ENCODE results near the gene PRG3. TPM values are rescaled to one million over a fixed set of nuclear protein-coding genes. Genes with fewer than 3 reads are reported as not detected.

PRG3 gene
- total RNA-seq, 1 donor from 2014 or later: not detected

DNA sequence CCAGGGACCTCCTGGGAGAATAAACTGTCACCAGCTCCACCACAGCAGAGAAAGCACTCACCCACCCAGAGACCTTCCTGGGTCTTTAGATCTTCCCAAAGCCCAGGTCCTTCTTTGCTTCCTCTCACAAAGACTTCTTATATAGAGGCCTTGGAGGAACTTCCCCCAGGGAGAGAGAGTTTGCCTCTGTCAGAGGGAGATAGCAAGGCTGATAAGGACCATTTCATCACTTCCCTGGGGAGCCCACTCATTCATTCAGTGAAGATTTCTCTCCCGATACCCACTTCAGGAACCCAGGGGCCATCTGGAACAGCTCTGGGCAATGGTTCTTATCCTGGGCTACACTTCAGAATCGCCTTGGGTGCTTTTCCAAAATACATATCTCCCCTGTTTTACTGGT lies 9.6 kb upstream of the PRG3 start, which contains the start of gene PRG2:
Gene PRG2, minus strand, starts transcription at position 116 of the 400 bp plus-strand sequence. CDS start 706 bp downstream, outside the sequence.
- Mint-ChIP-seq H3K9me3 (no peaks in the 10 kb centered on the region), H3K4me3 (no peak within 1 kb of the TSS), H3K36me3 (ENCODE audit: low read depth) (no peaks in the 10 kb centered on the region), H3K27me3 (peaks cover 2% of the 10 kb centered on the region), H3K4me1 (no peaks in the 10 kb centered on the region), H3K27ac (no peak within 1 kb of the TSS)
- no peak for DNase-seq
- intact Hi-C loops (cut with micrococcal nuclease): no loop called here

- H3K27ac Mint-ChIP-seq: no peak overlapping the region
- intact Hi-C loops (cut with micrococcal nuclease): no loop called here
- H3K27me3 Mint-ChIP-seq: peaks cover 4% of the 10 kb centered on the region
Observed at GRCh38 chr11:57387289-57388030, 6.5 kb upstream of the PRG3 start.

GRCh38 chr11:57386178-57386940 lies 5.4 kb upstream of the PRG3 start:
- Mint-ChIP-seq H3K4me3 (no peak overlapping the region), H3K27me3 (peaks cover 8% of the 10 kb centered on the region), H3K9me3 (no peaks in the 10 kb centered on the region), H3K36me3 (ENCODE audit: low read depth) (no peaks in the 10 kb centered on the region), H3K4me1 (no peaks in the 10 kb centered on the region), H3K27ac (no peak overlapping the region)
- DNase-seq: no peak
- intact Hi-C loops (cut with micrococcal nuclease): no loop called here

More at GRCh38 chr11:57387289-57388030, 6.5 kb upstream of the PRG3 start:
- Mint-ChIP-seq H3K9me3 (no peaks in the 10 kb centered on the region), H3K4me1 (no peaks in the 10 kb centered on the region), H3K36me3 (ENCODE audit: low read depth) (no peaks in the 10 kb centered on the region), H3K4me3 (no peak overlapping the region)
- no peak for DNase-seq

DNA sequence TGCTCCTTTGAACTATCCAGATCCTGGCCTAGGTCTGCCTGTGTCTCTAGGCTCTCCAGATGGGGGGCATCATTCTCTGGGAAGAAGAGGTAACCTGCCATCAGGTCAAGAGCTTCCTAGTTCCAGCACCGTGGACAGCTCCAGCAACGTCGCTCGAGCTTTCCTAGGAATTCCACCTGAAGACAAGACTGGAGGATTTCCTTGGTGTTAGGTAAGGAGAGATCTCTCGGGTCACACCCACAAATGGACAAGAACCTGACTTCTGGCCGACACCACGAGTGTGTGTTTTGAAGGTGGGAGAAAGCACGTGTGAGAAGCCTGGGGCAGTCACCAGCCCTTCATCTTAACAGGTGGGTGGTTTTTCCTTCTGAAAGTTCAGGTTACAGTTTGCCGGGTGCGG lies 1.2 kb downstream of the PRG3 start:
- Mint-ChIP-seq H3K4me3 (no peak overlapping the region), H3K9me3 (no peaks in the 10 kb centered on the region), H3K27me3 (peaks cover 6% of the 10 kb centered on the region)

DNA sequence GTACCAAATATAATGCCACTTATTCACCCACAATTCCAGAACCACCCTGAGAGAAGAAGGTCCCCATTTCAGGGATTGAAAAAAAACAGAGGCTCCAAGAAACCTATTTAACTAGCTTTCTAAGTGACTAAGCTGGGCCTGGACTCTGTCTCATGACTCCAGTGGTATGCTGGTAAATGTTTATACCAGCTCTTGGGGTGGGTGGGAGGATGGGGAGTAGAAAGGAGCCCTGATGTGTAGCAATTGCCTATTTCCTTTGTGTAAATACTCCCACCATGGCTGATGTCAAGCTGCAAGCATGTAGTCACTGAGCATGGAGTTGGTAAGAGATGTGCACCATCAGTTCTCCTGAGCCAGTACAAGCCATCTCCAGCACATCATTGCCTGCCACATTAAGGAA lies 2.8 kb downstream of the PRG3 start:
- Mint-ChIP-seq H3K27me3 (peaks cover 6% of the 10 kb centered on the region), H3K27ac (no peak overlapping the region), H3K36me3 (ENCODE audit: low read depth) (no peaks in the 10 kb centered on the region), H3K4me1 (no peaks in the 10 kb centered on the region), H3K9me3 (no peaks in the 10 kb centered on the region), H3K4me3 (no peak overlapping the region)
- intact Hi-C loops (cut with micrococcal nuclease): no loop called here
- DNase-seq: no peak

More for the DNA sequence above, 1.2 kb downstream of the PRG3 start:
- no peak for DNase-seq
- intact Hi-C loops (cut with micrococcal nuclease): no loop called here
- Mint-ChIP-seq H3K36me3 (ENCODE audit: low read depth) (no peaks in the 10 kb centered on the region), H3K27ac (no peak overlapping the region), H3K4me1 (no peaks in the 10 kb centered on the region)

- no peak for DNase-seq
- Mint-ChIP-seq H3K36me3 (ENCODE audit: low read depth) (no peaks in the 10 kb centered on the region), H3K4me1 (no peaks in the 10 kb centered on the region), H3K27me3 (peaks cover under 1% of the 10 kb centered on the region), H3K4me3 (no peak overlapping the region), H3K9me3 (no peaks in the 10 kb centered on the region), H3K27ac (no peak overlapping the region)
- intact Hi-C loops (cut with micrococcal nuclease): no loop called here
Observed at GRCh38 chr11:57377107-57377506, 3.8 kb downstream of the PRG3 start.

GRCh38 chr11:57376095-57377090 lies 4.6 kb downstream of the PRG3 start:
- DNase-seq: no peak
- Mint-ChIP-seq H3K27ac (no peak overlapping the region), H3K4me3 (no peak overlapping the region), H3K36me3 (ENCODE audit: low read depth) (no peaks in the 10 kb centered on the region), H3K27me3 (no peaks in the 10 kb centered on the region), H3K4me1 (no peaks in the 10 kb centered on the region), H3K9me3 (no peaks in the 10 kb centered on the region)
- intact Hi-C loops (cut with micrococcal nuclease): no loop called here

DNA sequence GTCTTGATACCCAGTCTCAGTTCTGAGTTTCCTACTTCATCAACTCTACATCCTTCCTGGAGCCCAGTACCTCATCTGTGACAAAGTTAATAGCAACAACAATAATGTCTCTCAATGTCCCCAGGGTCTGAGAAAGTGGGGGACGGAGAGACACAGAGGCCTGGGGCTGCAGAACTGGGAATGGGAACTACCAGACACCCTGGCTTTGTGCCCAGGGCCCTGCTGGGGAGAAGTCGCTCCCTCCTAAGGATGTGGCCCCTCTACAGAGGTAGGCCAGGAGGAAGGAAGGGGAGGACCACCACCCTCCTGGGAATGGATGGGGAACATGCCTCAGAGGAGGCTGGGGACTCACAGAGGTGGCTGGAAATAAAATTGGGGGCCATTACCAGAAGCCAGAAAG lies 5.5 kb downstream of the PRG3 start:
- intact Hi-C loops (cut with micrococcal nuclease): no loop called here
- Mint-ChIP-seq H3K4me1 (no peaks in the 10 kb centered on the region), H3K27me3 (no peaks in the 10 kb centered on the region), H3K27ac (no peak overlapping the region), H3K9me3 (no peaks in the 10 kb centered on the region), H3K36me3 (ENCODE audit: low read depth) (no peaks in the 10 kb centered on the region), H3K4me3 (no peak overlapping the region)
- no peak for DNase-seq

DNA sequence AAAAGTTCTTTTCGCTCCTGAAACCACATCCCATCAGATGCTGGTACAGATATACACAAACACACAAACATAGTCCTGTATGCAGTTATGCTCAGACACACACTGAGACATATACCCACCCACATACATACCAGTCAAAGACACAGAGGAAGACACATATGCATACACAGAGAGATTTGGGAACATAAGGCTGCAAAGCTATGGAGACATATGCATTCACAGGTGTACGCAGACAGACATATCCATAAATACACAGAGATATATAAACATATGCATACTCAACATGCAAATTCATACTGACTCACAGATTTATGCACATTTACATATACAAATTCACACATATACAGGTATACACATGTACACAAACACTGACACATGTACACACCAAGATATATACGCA lies 6.0 kb downstream of the PRG3 start:
- no peaks in the 10 kb centered on the region for H3K27me3 Mint-ChIP-seq
- H3K9me3 Mint-ChIP-seq: no peaks in the 10 kb centered on the region

GRCh38 chr11:57373146-57373545 lies 7.8 kb downstream of the PRG3 start:
- H3K27me3 Mint-ChIP-seq: no peaks in the 10 kb centered on the region
- intact Hi-C loops (cut with micrococcal nuclease): no loop called here

More for the DNA sequence above, 6.0 kb downstream of the PRG3 start:
- intact Hi-C loops (cut with micrococcal nuclease): no loop called here
- H3K4me3 Mint-ChIP-seq: no peak overlapping the region
- no peaks in the 10 kb centered on the region for H3K36me3 Mint-ChIP-seq (ENCODE audit: low read depth)
- H3K27ac Mint-ChIP-seq: no peak overlapping the region
- H3K4me1 Mint-ChIP-seq: no peaks in the 10 kb centered on the region
- no peak for DNase-seq

GRCh38 chr11:57370941-57371340 lies 10.0 kb downstream of the PRG3 start:
- no peaks in the 10 kb centered on the region for H3K9me3 Mint-ChIP-seq
- intact Hi-C loops (cut with micrococcal nuclease): no loop called here
- H3K27me3 Mint-ChIP-seq: no peaks in the 10 kb centered on the region
- no peak for DNase-seq
- no peak overlapping the region for H3K4me3 Mint-ChIP-seq
- H3K36me3 Mint-ChIP-seq (ENCODE audit: low read depth): no peaks in the 10 kb centered on the region
- H3K4me1 Mint-ChIP-seq: no peaks in the 10 kb centered on the region
- H3K27ac Mint-ChIP-seq: no peak overlapping the region

More at GRCh38 chr11:57373146-57373545, 7.8 kb downstream of the PRG3 start:
- Mint-ChIP-seq H3K36me3 (ENCODE audit: low read depth) (no peaks in the 10 kb centered on the region), H3K4me3 (no peak overlapping the region), H3K9me3 (no peaks in the 10 kb centered on the region), H3K27ac (no peak overlapping the region), H3K4me1 (no peaks in the 10 kb centered on the region)
- no peak for DNase-seq

DNA sequence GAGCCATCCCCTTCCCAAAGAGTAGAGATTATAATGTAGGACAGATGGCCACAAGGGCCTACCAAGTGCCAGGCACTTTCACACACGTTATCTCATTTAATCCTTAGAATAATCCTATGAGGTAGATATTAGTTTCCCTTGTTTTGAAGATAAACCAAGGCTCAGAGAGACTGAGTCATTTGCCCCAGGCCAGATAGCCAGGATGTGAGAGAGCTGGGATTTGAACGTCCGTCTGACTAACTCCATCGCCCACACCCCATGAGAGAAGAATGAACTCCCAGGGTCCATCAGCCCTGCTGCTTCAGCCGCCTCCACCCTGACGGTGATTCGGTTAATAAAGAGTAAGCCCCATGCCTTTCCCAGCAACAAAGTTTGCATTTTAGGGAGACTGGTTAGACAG lies 10.7 kb downstream of the PRG3 start:
- H3K4me3 Mint-ChIP-seq: no peak overlapping the region
- H3K36me3 Mint-ChIP-seq (ENCODE audit: low read depth): no peaks in the 10 kb centered on the region
- H3K27me3 Mint-ChIP-seq: no peaks in the 10 kb centered on the region
- no peak overlapping the region for H3K27ac Mint-ChIP-seq
- no peak for DNase-seq
- no peaks in the 10 kb centered on the region for H3K9me3 Mint-ChIP-seq
- H3K4me1 Mint-ChIP-seq: no peaks in the 10 kb centered on the region
- intact Hi-C loops (cut with micrococcal nuclease): no loop called here

DNA sequence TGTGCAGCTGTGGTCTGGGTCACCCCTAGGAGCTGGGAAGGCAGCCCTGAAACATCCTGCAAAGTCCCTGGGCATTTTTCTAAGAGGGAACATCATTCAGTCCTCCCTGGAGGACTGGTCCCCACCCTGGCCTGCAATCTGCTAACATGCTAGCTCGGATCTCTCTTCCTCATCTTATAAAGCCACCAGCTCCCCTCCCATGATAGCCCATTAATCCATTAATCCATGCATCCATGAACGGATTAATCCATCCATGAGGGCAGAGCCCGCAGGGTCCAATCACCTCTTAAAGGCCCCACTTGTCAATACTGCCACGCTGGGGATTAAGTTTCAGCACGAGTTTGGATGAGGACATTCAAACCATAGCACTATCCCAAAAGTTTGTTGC lies 12.1 kb downstream of the PRG3 start:
- no peak for DNase-seq
- no peaks in the 10 kb centered on the region for H3K36me3 Mint-ChIP-seq (ENCODE audit: low read depth)
- no peak overlapping the region for H3K4me3 Mint-ChIP-seq
- intact Hi-C loops (cut with micrococcal nuclease): no loop called here
- H3K27ac Mint-ChIP-seq: no peak overlapping the region
- no peaks in the 10 kb centered on the region for H3K27me3 Mint-ChIP-seq
- H3K4me1 Mint-ChIP-seq: no peaks in the 10 kb centered on the region
- H3K9me3 Mint-ChIP-seq: no peaks in the 10 kb centered on the region

Data from activated CD4-positive, alpha-beta T cell treated with anti-CD3 and anti-CD28 coated beads, Interleukin-2, amount 10 ng/mL, durations not matched to agents 24 days and 14 days (primary cell).